ENCODE results near the gene ZBTB7A. TPM values are rescaled to one million over a fixed set of nuclear protein-coding genes. Genes with fewer than 3 reads are reported as not detected.

ZBTB7A gene
- total and polyA plus RNA-seq, 2 of the 4 experiments (the other 2 are of a cell fraction) = 3.2 to 10.3 TPM

GRCh38 chr19:4025317-4025716 lies 41.4 kb downstream of the ZBTB7A start:
- H4K8ac ChIP-seq (ENCODE audit: low read depth in 2 of 2, low read length in 2 of 2) = no peak overlapping the region
- H2BK20ac ChIP-seq (ENCODE audit: low read depth, low read length) = no peak overlapping the region
- H3K4ac ChIP-seq (ENCODE audit: low read depth, low read length) = no peak overlapping the region
- no peaks in the 10 kb centered on the region for H3K4me1 ChIP-seq (ENCODE audit: control insufficient read depth, insufficient read depth, low read length)
- no peak overlapping the region for H2AK9ac ChIP-seq (replicated peaks; ENCODE audit: low read depth, low read length, poor library complexity)
- H2BK5ac ChIP-seq (ENCODE audit: low read depth, low read length, poor library complexity, severe bottlenecking) = no peak overlapping the region
- DNase-seq (no peak), ATAC-seq (ENCODE audit: low read depth) (no peak)
- no peaks in the 10 kb centered on the region for H3K27me3 ChIP-seq (ENCODE audit: control insufficient read depth, insufficient read depth, low read length)
- no peaks in the 10 kb centered on the region; the same call in 1 of the 2 replicates for H3K9me3 ChIP-seq (ENCODE audit: control insufficient read depth, insufficient read depth, low read length)
- no peak overlapping the region for H3K56ac ChIP-seq (ENCODE audit: extremely low read depth, insufficient read depth, low read length)
- POLR2A ChIA-PET (ENCODE audit: unreplicated experiment) = no interaction called here
- no peak overlapping the region for H3K23ac ChIP-seq (ENCODE audit: low read depth, low read length)
- WGBS, 2 experiments (ENCODE audit: extremely low coverage in 2 of 2, insufficient read length in 1 of 2) = 97% methylated on average over 5 of the region's 11 CpGs; no CpG with 5 or more reads in 1 of the 2 experiments
- no peak overlapping the region for H2BK120ac ChIP-seq (ENCODE audit: low read depth, low read length)
- H3K9ac ChIP-seq (ENCODE audit: low read depth, low read length) = no peak overlapping the region
- BruUV-seq (replicated peaks) = no TSS peak
- TF ChIP-seq RCOR1 (IDR thresholded peaks at IDR 0.05; ENCODE audit: insufficient replicate concordance, low read length) (no peak), CTCF (conservative IDR thresholded peaks at IDR 0.05; ENCODE audit: low read depth, low read length) (no peak), CEBPB (IDR thresholded peaks at IDR 0.05; ENCODE audit: low read depth, low read length) (no peak), POLR2A (IDR thresholded peaks at IDR 0.05; ENCODE audit: low read depth, low read length) (no peak), USF2 (IDR thresholded peaks at IDR 0.05; ENCODE audit: low read depth, low read length) (no peak), SMC3 (IDR thresholded peaks at IDR 0.05; ENCODE audit: low read depth, low read length) (no peak), MAFK (IDR thresholded peaks at IDR 0.05; ENCODE audit: low read depth, low read length) (no peak), RFX5 (IDR thresholded peaks at IDR 0.05; ENCODE audit: low read depth, low read length) (no peak), MXI1 (IDR thresholded peaks at IDR 0.05; ENCODE audit: borderline replicate concordance, low read depth, low read length) (no peak), ELK1 (IDR thresholded peaks at IDR 0.05; ENCODE audit: borderline replicate concordance, low read depth, low read length) (no peak), RAD21 (IDR thresholded peaks at IDR 0.05; ENCODE audit: low read length) (no peak), FOS (IDR thresholded peaks at IDR 0.05; ENCODE audit: low read depth, low read length) (no peak), CHD1 (IDR thresholded peaks at IDR 0.05; ENCODE audit: low read depth, low read length) (no peak)
- no peak overlapping the region for H3K27ac ChIP-seq (ENCODE audit: insufficient read depth, low read length)
- H2AK5ac ChIP-seq (ENCODE audit: low read depth, low read length) = no peak overlapping the region
- no peak overlapping the region for H3K4me2 ChIP-seq (ENCODE audit: low read depth, low read length)
- H3K79me1 ChIP-seq (ENCODE audit: low read depth in 1 of 2, low read length in 2 of 2) = peaks cover 6 to 45% of the 10 kb centered on the region in 2 experiments
- in situ Hi-C loops (cut with MboI; ENCODE audit: low sequenced_read_pairs) = no loop called here
- H3K18ac ChIP-seq (ENCODE audit: low read depth, low read length) = no peak overlapping the region
- H3K4me3 ChIP-seq (ENCODE audit: insufficient read depth, low read depth, low read length) = no peak overlapping the region
- CTCF ChIA-PET = no interaction called here
- intact Hi-C loops (cut with micrococcal nuclease) = no loop called here
- dilution Hi-C loops (cut with HindIII; ENCODE audit: low sequenced_read_pairs, unreplicated experiment) = no loop called here
- H4K5ac ChIP-seq (ENCODE audit: low read depth, low read length) = no peak overlapping the region
- H3K9me1 ChIP-seq (ENCODE audit: insufficient read depth, low read length) = 0 out of 2 replicates have a peak, but pooled peaks cover 2% of the 10 kb centered on the region
- H2BK15ac ChIP-seq (ENCODE audit: low read depth, low read length) = no peak overlapping the region
- no peak overlapping the region for H2AFZ ChIP-seq (replicated peaks; ENCODE audit: low read length, poor library complexity)
- peaks cover 43% of the 10 kb centered on the region for H3K36me3 ChIP-seq (ENCODE audit: control insufficient read depth, insufficient read depth, low read length)
- H3K14ac ChIP-seq (replicated peaks; ENCODE audit: low read depth, low read length) = no peak overlapping the region
- peaks cover 29% of the 10 kb centered on the region for H4K20me1 ChIP-seq (ENCODE audit: insufficient read depth, low read length)
- no peak overlapping the region for H4K91ac ChIP-seq (ENCODE audit: insufficient read depth, low read depth, low read length)
